Gastroesophageal sphincter (tissue), 3 donors: Measurements from ENCODE around the gene OR4D9.

ENCODE experiments used
- CTCF ChIP-seq, 4 experiments: fragments of 200-600 bp in 2 of 4; fragments of 450-650 bp in 2 of 4; sonication (generic) in 1 of 4; IDR thresholded peaks; one replicate each; pipeline ENCODE4 v1.5.1; 2017 to 2019; ENCODE audit warnings: antibody characterized with exemption in 4 of 4, mild to moderate bottlenecking in 2 of 4, moderate library complexity in 2 of 4
- EP300 ChIP-seq: sonication (generic); formaldehyde crosslinking; IDR thresholded peaks from one replicate; pipeline ENCODE4 v1.6.1; 2017; ENCODE audit warnings: antibody characterized with exemption, mild to moderate bottlenecking
- POLR2A ChIP-seq, 2 donors: fragments of 450-650 bp; IDR thresholded peaks; one replicate each; pipeline ENCODE4 v1.6.1; 2017; ENCODE audit warnings: antibody characterized with exemption in 2 of 2, mild to moderate bottlenecking in 2 of 2, moderate library complexity in 1 of 2
- POLR2AphosphoS5 ChIP-seq: sonication (generic); formaldehyde crosslinking; IDR thresholded peaks from one replicate; pipeline ENCODE4 v1.6.1; 2017; ENCODE audit warnings: antibody characterized with exemption

GRCh38 chr11:59503276-59503675, 8.1 kb upstream of the OR4D9 start, which contains the start of gene OR4D11:
- no peak for TF ChIP-seq CTCF (IDR thresholded peaks at IDR 0.05)
- TF ChIP-seq POLR2A (IDR thresholded peaks at IDR 0.05): no peak
- no peak for TF ChIP-seq EP300
- no peak for TF ChIP-seq POLR2AphosphoS5
